DMS 273 treated with DMSO at 0.1 percent for 48 hours (cell line): ENCODE results near the gene LGALS7.

Experiments
- DNase-seq: peaks from one replicate; lab custom pipeline; 2025; lab: John Stamatoyannopoulos, UW

The LGALS7 gene

GRCh38 chr19:38725469-38726283 is 47.6 kb downstream of the LGALS7 start:
- no peak for DNase-seq

DNA sequence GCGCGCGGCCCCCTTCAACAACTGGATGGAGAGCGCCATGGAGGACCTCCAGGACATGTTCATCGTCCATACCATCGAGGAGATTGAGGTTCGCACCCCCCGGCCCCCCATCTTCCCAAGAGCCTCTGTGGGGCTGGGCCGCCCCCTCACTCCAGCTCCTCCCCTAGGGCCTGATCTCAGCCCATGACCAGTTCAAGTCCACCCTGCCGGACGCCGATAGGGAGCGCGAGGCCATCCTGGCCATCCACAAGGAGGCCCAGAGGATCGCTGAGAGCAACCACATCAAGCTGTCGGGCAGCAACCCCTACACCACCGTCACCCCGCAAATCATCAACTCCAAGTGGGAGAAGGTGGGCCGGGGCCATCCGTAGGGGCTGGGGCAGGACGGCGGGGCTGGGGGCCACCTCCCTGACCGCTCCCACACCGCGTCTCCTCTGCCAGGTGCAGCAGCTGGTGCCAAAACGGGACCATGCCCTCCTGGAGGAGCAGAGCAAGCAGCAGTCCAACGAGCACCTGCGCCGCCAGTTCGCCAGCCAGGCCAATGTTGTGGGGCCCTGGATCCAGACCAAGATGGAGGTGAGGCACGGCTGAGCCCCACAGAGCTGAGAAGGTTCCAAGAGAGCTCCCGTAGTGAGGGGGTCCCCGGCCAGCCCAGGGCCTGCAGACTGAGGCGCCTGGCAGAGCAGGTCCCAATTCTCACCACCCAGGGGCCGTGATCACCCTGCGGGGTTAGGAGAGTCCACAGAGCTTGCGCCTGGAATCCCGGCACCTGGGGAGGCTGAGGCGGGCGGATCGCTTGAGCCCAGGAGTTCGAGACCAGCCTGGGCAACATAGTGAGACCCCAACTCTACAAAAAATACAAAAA is 49.1 kb downstream of the LGALS7 start:
- DNase-seq = no peak

DNA sequence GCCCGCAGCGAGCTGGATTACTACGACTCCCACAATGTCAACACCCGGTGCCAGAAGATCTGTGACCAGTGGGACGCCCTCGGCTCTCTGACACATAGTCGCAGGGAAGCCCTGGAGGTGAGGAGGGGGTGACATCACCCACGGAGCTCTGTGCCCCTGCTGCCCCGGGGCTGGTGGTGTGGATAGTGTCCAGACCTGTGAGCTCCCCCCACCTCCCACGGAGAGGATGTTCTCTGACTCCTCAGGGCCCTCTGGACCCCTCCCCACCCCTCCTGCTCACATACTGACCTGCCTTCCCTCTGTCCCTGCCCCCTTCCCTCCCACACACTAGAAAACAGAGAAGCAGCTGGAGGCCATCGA is 49.7 kb downstream of the LGALS7 start:
- DNase-seq = no peak

DNA sequence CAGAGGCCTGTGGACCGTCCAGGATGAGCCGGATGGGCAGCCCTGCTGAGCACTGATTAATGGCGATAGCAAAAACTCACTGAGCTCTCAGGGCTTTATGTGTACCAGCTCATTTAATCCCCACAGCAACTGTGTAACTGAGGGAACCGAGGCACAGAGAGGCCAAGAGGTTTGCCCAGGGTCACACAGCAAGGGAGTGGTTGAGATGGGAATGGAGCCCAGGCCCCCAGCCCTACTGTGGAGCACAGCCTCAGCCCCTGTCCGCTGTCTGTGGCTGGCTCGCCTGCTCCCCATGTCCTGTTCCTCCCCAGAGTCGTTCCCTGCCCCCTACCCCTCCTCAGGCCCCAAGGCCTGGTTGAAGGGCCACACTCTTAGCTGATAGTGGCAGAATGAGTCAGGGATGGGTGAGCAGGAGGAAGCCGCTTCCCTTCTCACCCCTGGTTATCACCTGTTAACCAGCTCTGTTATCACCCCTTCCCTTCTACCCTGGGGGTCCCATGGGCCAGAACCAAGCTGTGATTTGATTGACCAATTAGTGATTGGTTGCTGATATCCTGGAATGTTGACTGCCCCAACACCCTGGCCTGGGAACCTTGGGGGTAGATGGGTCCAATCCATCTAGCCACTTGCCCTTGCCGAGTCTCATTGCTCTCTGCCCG is 50.2 kb downstream of the LGALS7 start:
- DNase-seq = no peak

DNA sequence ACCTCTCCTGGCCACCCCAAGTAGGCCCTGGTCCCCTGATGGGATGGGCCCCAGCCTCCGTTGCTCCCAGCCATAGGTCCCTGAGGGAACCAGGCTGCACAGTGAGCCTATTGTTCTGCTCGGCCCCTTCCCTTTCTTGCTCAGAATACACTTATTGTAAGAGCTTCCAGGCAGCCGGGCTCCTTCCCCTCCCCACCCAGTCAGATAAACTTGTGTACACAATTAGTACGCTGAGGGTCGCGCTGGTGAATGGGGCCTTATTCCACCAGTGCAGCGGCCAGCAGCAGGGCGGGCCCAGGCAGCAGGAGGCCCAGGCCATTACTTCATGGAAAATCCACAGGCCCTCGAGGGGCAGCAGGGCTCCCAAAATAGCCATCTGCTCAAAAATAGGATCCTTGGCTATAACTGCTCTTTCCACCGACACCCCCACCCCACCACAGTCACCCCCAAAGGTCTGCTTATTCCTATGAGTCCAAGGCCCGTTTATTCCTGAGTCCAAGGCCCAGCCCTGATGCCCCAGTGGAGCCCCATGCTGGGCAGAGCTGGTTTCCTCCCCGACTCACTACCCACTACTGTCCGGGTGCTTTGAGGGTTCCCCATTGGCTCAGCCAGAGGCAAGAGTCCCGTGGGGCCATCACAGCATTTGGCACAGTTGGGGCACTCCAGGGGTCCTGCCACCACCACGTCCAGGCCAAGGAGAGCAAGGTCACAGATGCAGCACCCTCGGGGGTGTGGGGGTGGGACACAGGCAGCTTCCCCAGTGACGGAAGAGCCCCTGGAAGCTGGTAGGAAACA is 51.1 kb downstream of the LGALS7 start:
- no peak for DNase-seq

GRCh38 chr19:38721496-38721895 is 51.8 kb downstream of the LGALS7 start:
- no peak for DNase-seq
